ENCODE measurements around the gene MRPL36.

DNA sequence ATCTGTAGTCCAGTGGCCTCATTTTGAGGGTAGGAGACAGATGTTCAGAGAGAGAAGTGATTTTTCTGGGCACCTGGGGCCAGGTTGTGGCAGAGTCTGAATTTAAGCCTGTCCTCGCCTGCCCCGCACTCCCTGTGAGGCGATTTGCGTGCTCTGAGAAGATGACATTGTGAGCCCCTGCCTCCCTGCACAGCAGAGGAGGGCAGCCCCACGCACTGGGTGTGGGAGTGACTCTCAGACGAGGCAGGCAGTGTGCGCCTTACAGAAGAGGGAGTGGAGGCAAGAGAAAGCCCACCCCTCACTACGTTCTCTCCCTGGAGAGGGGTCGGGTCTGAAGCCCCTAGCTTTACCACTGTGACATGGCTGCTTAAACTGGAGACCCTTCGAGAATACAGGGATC lies 47.4 kb upstream of the MRPL36 start:
- TF ChIP-seq, protein P1, sequence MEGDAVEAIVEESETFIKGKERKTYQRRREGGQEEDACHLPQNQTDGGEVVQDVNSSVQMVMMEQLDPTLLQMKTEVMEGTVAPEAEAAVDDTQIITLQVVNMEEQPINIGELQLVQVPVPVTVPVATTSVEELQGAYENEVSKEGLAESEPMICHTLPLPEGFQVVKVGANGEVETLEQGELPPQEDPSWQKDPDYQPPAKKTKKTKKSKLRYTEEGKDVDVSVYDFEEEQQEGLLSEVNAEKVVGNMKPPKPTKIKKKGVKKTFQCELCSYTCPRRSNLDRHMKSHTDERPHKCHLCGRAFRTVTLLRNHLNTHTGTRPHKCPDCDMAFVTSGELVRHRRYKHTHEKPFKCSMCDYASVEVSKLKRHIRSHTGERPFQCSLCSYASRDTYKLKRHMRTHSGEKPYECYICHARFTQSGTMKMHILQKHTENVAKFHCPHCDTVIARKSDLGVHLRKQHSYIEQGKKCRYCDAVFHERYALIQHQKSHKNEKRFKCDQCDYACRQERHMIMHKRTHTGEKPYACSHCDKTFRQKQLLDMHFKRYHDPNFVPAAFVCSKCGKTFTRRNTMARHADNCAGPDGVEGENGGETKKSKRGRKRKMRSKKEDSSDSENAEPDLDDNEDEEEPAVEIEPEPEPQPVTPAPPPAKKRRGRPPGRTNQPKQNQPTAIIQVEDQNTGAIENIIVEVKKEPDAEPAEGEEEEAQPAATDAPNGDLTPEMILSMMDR (IDR thresholded peaks at IDR 0.05), result no peak
- no peak for TF ChIP-seq EP300 (IDR thresholded peaks at IDR 0.05)

All from gastroesophageal sphincter (tissue), 3 donors.